ENCODE measurements around the gene SH3TC1.

Gene SH3TC1

DNA sequence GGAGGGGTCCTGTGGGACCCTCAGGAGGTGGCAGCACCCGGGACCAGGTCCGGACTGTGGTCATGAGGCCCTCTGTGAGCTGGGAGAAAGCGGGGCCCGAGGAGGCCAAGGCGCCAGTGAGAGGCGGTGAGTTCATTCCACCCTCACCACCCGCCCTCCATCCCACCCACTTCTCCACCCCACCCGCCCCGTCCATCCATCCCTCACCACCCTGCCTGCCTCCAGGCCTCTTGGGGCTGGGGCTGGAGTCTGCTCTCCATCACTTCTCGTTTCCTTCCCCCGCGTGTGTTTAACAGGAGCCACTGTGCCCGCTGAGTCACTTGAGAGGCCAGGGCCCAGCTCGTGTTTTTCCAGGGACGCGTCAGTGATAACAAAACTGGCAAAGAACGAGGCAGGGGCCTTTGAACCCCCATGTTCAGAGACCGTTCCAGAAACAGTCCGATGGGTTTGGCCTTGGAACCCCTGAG is 6.2 kb downstream of the SH3TC1 start:
- H3K4me3 ChIP-seq (ENCODE audit: low read length) = no peak overlapping the region
- H3K36me3 ChIP-seq (ENCODE audit: insufficient read depth, low read depth, low read length) = no peaks in the 10 kb centered on the region
- H3K27me3 ChIP-seq (ENCODE audit: insufficient read depth, low read length) = no peaks in the 10 kb centered on the region
- no peaks in the 10 kb centered on the region for H3K4me1 ChIP-seq (ENCODE audit: insufficient read depth, low read length)
- H3K9ac ChIP-seq (ENCODE audit: low read depth, low read length) = no peak overlapping the region
- H3K27ac ChIP-seq (ENCODE audit: low read length) = no peak overlapping the region
- H3K9me3 ChIP-seq (ENCODE audit: insufficient read depth, low read depth, low read length) = no peaks in the 10 kb centered on the region

DNA sequence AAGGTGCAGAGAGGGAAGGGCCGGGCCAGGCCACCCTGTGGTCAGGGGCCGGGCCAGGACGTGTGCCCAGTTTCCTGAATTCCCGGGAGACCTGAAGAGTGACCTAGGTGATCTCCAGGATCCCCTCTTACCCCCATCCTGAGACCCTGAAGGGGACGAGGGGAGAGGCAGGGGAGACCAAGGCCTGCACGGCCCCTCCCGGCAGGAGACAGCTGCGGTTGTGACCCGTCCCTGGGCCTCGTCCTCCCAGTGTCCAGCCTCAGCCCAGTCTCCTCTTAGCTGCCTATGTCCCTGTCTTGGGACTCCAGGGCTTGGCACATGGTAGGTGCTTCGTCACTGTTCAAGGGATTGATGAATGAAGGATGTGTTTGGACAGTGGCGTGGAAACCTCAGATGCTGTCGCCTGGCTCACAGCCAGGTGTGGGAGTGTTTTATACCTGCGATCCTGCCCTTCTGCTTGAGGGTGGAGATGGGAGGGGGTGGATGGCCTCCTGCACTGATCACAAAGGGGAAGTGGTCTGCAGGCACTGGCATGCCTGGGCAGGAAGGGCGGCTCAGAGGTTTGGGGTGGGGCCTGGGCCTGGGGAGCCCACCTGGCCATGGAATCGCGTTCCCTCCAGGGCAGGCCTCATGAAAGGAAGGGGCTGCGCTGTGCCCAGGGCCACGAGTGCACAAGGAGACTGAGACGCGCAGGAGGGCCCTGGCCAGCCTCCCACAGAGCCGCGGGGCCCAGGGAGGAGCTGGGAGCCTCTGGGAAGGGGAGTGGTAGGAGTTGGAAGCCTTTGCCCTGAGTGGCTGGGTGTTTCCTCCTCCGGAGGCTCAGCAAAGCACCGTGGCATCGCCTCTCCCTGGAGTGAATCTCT is 6.9 kb downstream of the SH3TC1 start:
- no peaks in the 10 kb centered on the region for H3K36me3 ChIP-seq (ENCODE audit: insufficient read depth, low read depth, low read length)
- H3K27me3 ChIP-seq (ENCODE audit: insufficient read depth, low read length) = no peaks in the 10 kb centered on the region
- no peak overlapping the region for H3K27ac ChIP-seq (ENCODE audit: low read length)
- H3K4me1 ChIP-seq (ENCODE audit: insufficient read depth, low read length) = no peaks in the 10 kb centered on the region
- H3K9me3 ChIP-seq (ENCODE audit: insufficient read depth, low read depth, low read length) = no peaks in the 10 kb centered on the region
- no peak overlapping the region for H3K4me3 ChIP-seq (ENCODE audit: low read length)
- H3K9ac ChIP-seq (ENCODE audit: low read depth, low read length) = no peak overlapping the region

DNA sequence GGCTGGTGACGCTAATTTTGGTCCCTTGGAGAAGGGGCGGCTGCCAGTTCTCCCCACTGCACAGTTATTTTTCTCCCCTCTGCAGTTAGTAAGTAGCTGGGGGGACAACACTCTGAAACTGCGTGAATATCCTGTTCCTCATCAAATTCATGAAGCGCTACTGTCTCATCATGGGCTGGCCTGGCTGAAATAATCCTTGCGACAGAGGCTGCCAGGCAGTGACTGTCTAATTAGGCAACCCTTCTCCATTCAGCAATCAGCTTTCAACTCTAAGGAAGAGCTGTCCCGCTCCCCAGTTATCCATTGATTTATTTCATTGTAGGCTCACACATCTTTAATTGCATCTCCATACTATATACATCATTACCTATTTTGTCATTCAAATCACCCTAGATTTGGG is 8.2 kb downstream of the SH3TC1 start:
- no peaks in the 10 kb centered on the region for H3K36me3 ChIP-seq (ENCODE audit: insufficient read depth, low read depth, low read length)
- H3K4me1 ChIP-seq (ENCODE audit: insufficient read depth, low read length) = no peaks in the 10 kb centered on the region
- no peak overlapping the region for H3K9ac ChIP-seq (ENCODE audit: low read depth, low read length)
- no peaks in the 10 kb centered on the region for H3K9me3 ChIP-seq (ENCODE audit: insufficient read depth, low read depth, low read length)
- no peaks in the 10 kb centered on the region for H3K27me3 ChIP-seq (ENCODE audit: insufficient read depth, low read length)
- H3K4me3 ChIP-seq (ENCODE audit: low read length) = no peak overlapping the region
- no peak overlapping the region for H3K27ac ChIP-seq (ENCODE audit: low read length)

DNA sequence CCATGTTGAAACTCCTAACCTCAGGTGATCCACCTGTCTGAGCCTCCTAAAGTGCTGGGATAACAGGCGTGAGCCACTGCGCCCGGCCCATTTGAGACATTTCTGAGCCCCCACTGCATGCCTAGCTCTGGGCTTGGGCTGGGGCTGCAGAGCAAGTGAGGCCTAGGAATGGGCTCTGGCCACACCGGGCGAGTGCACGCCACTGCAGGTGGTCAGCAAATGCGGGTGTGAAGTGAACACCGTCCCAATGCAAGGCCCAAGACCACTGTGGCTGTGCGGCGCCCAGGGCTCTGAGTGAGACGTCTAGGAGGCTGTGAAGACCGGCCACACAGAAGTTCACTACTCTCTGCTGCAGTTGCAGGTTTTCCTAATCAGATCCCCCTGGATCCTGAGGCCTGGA is 9.5 kb downstream of the SH3TC1 start:
- Histone ChIP-seq H3K9ac (ENCODE audit: low read depth, low read length) (no peak overlapping the region), H3K36me3 (ENCODE audit: insufficient read depth, low read depth, low read length) (no peaks in the 10 kb centered on the region), H3K9me3 (ENCODE audit: insufficient read depth, low read depth, low read length) (no peaks in the 10 kb centered on the region), H3K27me3 (ENCODE audit: insufficient read depth, low read length) (no peaks in the 10 kb centered on the region), H3K27ac (ENCODE audit: low read length) (no peak overlapping the region), H3K4me3 (ENCODE audit: low read length) (no peak overlapping the region), H3K4me1 (ENCODE audit: insufficient read depth, low read length) (no peaks in the 10 kb centered on the region)

DNA sequence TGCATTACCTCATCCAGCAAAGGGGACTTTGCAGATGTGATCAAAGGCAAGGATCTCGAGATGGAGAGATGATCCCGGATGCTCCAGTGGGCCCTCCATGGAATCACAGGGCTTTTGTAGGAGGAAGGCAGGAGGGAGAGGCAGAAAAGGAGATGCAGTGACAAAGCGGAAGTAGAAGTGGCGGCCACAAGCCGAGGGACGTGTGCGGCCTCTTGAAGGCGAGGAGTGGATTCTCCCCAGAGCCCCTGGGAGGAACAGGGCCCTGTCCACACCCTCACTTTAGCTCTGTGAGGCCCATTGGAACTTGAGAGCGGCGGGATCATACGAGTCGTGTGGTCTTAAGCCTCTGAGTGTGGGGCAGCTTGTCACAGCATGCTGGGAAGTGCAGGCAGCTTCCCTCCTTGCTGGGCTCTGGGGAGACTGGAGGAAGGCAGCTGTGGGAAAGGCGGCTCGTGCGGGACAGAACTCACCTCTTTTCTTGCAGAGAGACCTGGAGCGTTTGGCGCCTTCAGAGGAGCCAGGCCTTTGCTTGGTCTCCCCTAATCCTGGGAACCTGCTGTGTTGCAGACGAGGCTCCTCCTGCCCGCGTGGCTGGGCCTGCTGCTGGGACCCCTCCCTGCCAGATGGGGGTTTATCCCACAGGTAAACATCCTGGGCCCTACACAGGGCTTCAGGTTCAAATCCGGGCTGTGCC is 10.2 kb downstream of the SH3TC1 start:
- Histone ChIP-seq H3K4me3 (ENCODE audit: low read length) (no peak overlapping the region), H3K27ac (ENCODE audit: low read length) (no peak overlapping the region), H3K9me3 (ENCODE audit: insufficient read depth, low read depth, low read length) (no peaks in the 10 kb centered on the region), H3K27me3 (ENCODE audit: insufficient read depth, low read length) (no peaks in the 10 kb centered on the region), H3K4me1 (ENCODE audit: insufficient read depth, low read length) (no peaks in the 10 kb centered on the region), H3K36me3 (ENCODE audit: insufficient read depth, low read depth, low read length) (no peaks in the 10 kb centered on the region), H3K9ac (ENCODE audit: low read depth, low read length) (no peak overlapping the region)

DNA sequence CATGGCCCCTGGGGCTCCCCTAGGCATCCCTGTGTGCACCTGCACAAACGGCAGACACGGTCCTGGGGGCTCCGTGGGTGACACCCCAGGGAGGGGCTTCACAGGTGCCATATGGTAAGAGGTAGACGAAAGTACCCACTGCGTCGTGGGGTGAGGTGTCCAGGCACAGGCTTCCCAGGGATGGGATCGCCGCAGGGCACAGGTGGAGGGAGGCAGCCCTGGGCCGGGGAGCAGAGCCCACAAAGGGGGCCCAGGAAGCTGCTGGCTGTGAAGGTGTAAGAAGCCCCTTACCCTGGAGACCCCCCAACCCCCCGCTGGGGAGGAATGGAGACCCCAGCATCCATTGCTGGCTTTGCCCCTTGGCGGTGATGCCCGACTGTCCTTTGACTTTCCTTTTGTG is 10.9 kb downstream of the SH3TC1 start:
- H3K27ac ChIP-seq (ENCODE audit: low read length) = no peak overlapping the region
- no peaks in the 10 kb centered on the region for H3K9me3 ChIP-seq (ENCODE audit: insufficient read depth, low read depth, low read length)
- no peak overlapping the region for H3K9ac ChIP-seq (ENCODE audit: low read depth, low read length)
- H3K4me3 ChIP-seq (ENCODE audit: low read length) = no peak overlapping the region
- no peaks in the 10 kb centered on the region for H3K4me1 ChIP-seq (ENCODE audit: insufficient read depth, low read length)
- H3K27me3 ChIP-seq (ENCODE audit: insufficient read depth, low read length) = no peaks in the 10 kb centered on the region
- no peaks in the 10 kb centered on the region for H3K36me3 ChIP-seq (ENCODE audit: insufficient read depth, low read depth, low read length)

DNA sequence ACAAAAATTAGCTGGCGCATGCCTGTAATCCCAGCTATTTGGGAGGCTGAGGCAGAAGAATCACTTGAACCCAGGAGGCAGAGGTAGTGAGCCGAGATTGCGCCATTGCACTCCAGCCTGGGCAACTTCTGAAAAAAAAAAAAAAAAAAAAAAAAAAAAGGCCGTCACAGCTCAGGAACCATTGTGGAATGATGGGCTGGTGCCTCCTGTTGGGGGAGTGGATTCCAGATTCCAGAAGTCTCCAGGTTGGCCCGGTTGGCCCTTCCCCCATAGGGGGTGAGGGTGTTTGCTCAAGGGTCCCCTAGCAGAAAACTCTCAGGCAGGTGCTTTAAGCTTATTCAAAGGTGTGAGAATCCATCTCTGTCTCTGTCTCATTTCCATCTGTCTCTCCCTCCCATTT is 11.5 kb downstream of the SH3TC1 start:
- no peaks in the 10 kb centered on the region for H3K27me3 ChIP-seq (ENCODE audit: insufficient read depth, low read length)
- H3K9ac ChIP-seq (ENCODE audit: low read depth, low read length) = no peak overlapping the region
- H3K27ac ChIP-seq (ENCODE audit: low read length) = no peak overlapping the region
- no peaks in the 10 kb centered on the region for H3K4me1 ChIP-seq (ENCODE audit: insufficient read depth, low read length)
- no peaks in the 10 kb centered on the region for H3K9me3 ChIP-seq (ENCODE audit: insufficient read depth, low read depth, low read length)
- H3K4me3 ChIP-seq (ENCODE audit: low read length) = no peak overlapping the region
- no peaks in the 10 kb centered on the region for H3K36me3 ChIP-seq (ENCODE audit: insufficient read depth, low read depth, low read length)

DNA sequence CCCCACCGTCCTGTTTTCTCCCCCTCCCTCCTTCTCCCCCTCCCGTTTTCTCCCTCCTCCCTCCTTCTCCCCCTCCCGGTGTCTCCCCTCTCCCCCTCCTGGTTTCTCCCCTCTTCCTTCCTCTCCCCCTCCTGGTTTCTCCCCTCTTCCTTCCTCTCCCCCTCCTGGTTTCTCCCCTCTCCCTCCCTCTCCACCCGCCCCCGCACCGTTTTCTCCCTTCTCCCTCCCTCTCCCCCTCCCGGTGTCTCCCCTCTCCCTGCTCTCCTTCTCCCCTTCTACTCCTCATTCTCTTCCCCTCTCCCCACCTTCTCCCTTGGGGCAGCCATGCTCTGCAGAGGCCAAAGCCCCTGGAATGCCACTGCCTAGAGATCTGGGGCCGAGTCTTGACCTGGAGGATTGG is 12.2 kb downstream of the SH3TC1 start:
- no peaks in the 10 kb centered on the region for H3K36me3 ChIP-seq (ENCODE audit: insufficient read depth, low read depth, low read length)
- H3K9ac ChIP-seq (ENCODE audit: low read depth, low read length) = no peak overlapping the region
- H3K4me1 ChIP-seq (ENCODE audit: insufficient read depth, low read length) = no peaks in the 10 kb centered on the region
- no peak overlapping the region for H3K4me3 ChIP-seq (ENCODE audit: low read length)
- H3K9me3 ChIP-seq (ENCODE audit: insufficient read depth, low read depth, low read length) = no peaks in the 10 kb centered on the region
- H3K27me3 ChIP-seq (ENCODE audit: insufficient read depth, low read length) = no peaks in the 10 kb centered on the region
- H3K27ac ChIP-seq (ENCODE audit: low read length) = no peak overlapping the region

DNA sequence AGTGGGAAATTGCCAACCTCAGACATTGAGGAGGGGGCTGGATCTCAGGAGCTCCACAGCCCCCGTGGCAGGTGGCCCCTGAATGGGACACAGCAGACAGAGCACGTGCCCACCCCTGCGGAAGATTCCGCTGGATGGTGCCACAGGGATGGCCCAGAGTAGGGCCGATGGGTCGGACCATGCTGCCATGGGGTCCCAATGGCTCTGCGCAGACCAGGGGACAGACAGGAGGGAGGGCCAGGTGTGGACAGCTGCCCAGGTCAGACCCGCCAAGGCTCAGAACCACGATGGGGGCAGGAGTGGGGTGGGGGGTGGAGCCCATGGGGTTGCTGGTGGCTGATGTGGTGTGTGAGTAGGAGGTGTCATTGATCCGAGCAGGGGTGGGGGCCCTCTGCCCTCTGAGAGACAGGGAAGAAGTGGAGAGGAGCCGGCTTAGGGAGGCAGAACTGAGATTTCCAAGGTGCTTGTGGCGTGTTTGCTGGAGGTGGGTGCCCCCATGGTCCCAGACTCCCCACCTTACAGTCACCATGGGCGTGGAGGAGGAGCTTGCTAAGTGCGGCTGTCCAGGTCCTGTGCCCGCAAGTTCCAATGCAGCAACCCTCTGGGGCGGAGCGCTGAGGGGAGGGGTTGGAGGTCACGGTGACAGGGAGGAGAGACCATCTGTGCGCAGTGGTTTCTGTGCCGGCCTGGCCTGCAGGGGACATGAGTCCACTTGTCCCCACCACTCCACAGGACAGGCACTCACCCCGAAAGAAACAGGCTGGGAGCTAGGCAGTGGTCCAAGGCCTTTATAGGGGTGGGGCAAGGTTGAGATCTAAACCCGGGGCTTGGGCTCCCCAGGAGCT is 12.9 kb downstream of the SH3TC1 start:
- no peak overlapping the region for H3K4me3 ChIP-seq (ENCODE audit: low read length)
- H3K27me3 ChIP-seq (ENCODE audit: insufficient read depth, low read length) = no peaks in the 10 kb centered on the region
- no peaks in the 10 kb centered on the region for H3K4me1 ChIP-seq (ENCODE audit: insufficient read depth, low read length)
- H3K36me3 ChIP-seq (ENCODE audit: insufficient read depth, low read depth, low read length) = no peaks in the 10 kb centered on the region
- no peaks in the 10 kb centered on the region for H3K9me3 ChIP-seq (ENCODE audit: insufficient read depth, low read depth, low read length)
- H3K27ac ChIP-seq (ENCODE audit: low read length) = no peak overlapping the region
- H3K9ac ChIP-seq (ENCODE audit: low read depth, low read length) = no peak overlapping the region

DNA sequence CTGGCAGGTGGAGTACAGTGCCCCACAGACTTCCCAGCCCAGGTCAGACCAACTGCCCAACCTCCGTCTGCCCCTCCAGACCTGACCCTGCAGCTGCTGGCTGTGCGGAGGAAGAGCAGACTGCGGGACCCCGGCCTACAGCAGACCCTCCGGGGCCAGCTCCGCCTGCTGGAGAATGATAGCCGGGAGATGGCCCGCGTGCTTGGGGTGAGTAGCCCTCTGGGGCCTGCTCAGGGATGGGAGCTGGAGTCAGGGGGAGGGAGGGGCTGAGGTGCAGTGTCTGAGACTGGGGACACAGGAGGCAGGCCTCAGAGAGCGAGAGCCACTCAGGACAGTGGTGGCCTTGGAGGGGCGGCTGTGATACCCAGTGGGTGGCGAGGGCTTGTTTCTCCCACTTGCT is 13.5 kb downstream of the SH3TC1 start:
- H3K4me1 ChIP-seq (ENCODE audit: insufficient read depth, low read length) = no peaks in the 10 kb centered on the region
- H3K9ac ChIP-seq (ENCODE audit: low read depth, low read length) = no peak overlapping the region
- no peaks in the 10 kb centered on the region for H3K9me3 ChIP-seq (ENCODE audit: insufficient read depth, low read depth, low read length)
- H3K27me3 ChIP-seq (ENCODE audit: insufficient read depth, low read length) = no peaks in the 10 kb centered on the region
- H3K27ac ChIP-seq (ENCODE audit: low read length) = no peak overlapping the region
- H3K36me3 ChIP-seq (ENCODE audit: insufficient read depth, low read depth, low read length) = no peaks in the 10 kb centered on the region
- H3K4me3 ChIP-seq (ENCODE audit: low read length) = no peak overlapping the region

DNA sequence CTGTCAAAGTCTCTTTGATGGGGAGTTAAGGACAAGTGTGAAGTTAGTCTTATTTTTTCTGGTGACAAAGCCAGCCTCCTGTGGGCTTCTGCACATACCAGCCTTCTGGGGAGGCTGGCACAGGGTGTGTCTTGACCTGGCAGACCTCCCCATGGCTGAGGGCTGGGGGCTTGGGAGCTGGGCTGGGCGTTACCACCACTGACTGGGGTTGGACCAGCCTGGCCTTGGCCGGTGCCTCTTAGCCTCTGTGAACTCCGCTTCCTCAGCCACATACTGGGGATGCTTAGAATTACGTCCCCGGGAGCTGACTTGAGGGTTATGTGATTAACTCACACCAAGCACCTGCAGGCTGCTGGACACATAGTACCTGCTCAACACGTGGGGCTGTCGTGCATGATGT is 14.0 kb downstream of the SH3TC1 start:
- H3K27me3 ChIP-seq (ENCODE audit: insufficient read depth, low read length) = no peaks in the 10 kb centered on the region
- no peaks in the 10 kb centered on the region for H3K4me1 ChIP-seq (ENCODE audit: insufficient read depth, low read length)
- no peaks in the 10 kb centered on the region for H3K9me3 ChIP-seq (ENCODE audit: insufficient read depth, low read depth, low read length)
- H3K27ac ChIP-seq (ENCODE audit: low read length) = no peak overlapping the region
- H3K4me3 ChIP-seq (ENCODE audit: low read length) = no peak overlapping the region
- no peaks in the 10 kb centered on the region for H3K36me3 ChIP-seq (ENCODE audit: insufficient read depth, low read depth, low read length)
- no peak overlapping the region for H3K9ac ChIP-seq (ENCODE audit: low read depth, low read length)

Data from iPS-20b (cell line).